Thyroid gland (tissue), 4 donors: ENCODE data around the gene GALNT17. TPM values are rescaled to one million over a fixed set of nuclear protein-coding genes. Genes with fewer than 3 reads are reported as not detected.

Experiments used
- DNase-seq, 2 donors: peaks; one replicate each; pipeline ENCODE4 v3.0.0-alpha.2; 2019
- H3K27ac ChIP-seq, 3 donors: fragments of 200-600 bp; sonication (generic); 1 replicate in 2 of 3; 2 replicates in 1 of 3; pipeline ENCODE4 v1.5.1; 2016 to 2019; ENCODE audit warnings: mild to moderate bottlenecking in 1 of 3, moderate library complexity in 1 of 3
- H3K27me3 ChIP-seq: fragments of 200-600 bp; sonication (generic); one replicate; pipeline ENCODE4 v1.5.1; 2019
- H3K36me3 ChIP-seq, 2 donors: fragments of 200-600 bp; sonication (generic); one replicate each; pipeline ENCODE4 v1.5.1; 2016 to 2019
- H3K4me1 ChIP-seq, 2 donors: fragments of 200-600 bp; sonication (generic); one replicate each; pipeline ENCODE4 v1.5.1; 2017 to 2019
- H3K4me3 ChIP-seq, 3 donors: fragments of 200-600 bp; sonication (generic); replicated peaks in 1 of 3; 1 replicate in 2 of 3; 2 replicates in 1 of 3; pipeline ENCODE4 v1.5.1; 2016; ENCODE audit warnings: mild to moderate bottlenecking in 1 of 3
- H3K9me3 ChIP-seq: fragments of 200-600 bp; sonication (generic); one replicate; pipeline ENCODE4 v1.5.1; 2017
- POLR2A ChIP-seq, 2 donors: fragments of 450-650 bp; IDR thresholded peaks; one replicate each; pipeline ENCODE4 v1.6.1; 2017; ENCODE audit warnings: antibody characterized with exemption in 2 of 2, mild to moderate bottlenecking in 2 of 2, moderate library complexity in 1 of 2
- WGBS, 2 donors: methylation state at CpG; one replicate each; pipeline ENCODE4 v1.1.5; 2017; 5-methylcytosine and 5-hydroxymethylcytosine counted together
- intact Hi-C: fragments of 100-400 bp; cut with DNase I; formaldehyde crosslinking; loops from one replicate; pipeline ENCODE4 v1.15.1; 2023
- total RNA-seq, 4 donors: library from RNA; depleted of rRNA; stranded (reverse); fragments of >200 nt; gene quantifications; one replicate each; pipeline ENCODE4 v1.2.3, GENCODE V29; 2016
- TF ChIP-seq, protein P1 (sequence below), 6 experiments: fragments of 200-600 bp in 3 of 6; fragments of 450-650 bp in 3 of 6; sonication (generic) in 3 of 6; IDR thresholded peaks; one replicate each; pipeline ENCODE4 v1.5.1; 2016 to 2019; ENCODE audit warnings: antibody characterized with exemption in 6 of 6, mild to moderate bottlenecking in 2 of 6, inconsistent platforms in 1 of 6, moderate library complexity in 1 of 6

GALNT17 gene
- total RNA-seq, 4 donors from 2014 or later: 5.8 to 63.8 (median 37.1) TPM

DNA sequence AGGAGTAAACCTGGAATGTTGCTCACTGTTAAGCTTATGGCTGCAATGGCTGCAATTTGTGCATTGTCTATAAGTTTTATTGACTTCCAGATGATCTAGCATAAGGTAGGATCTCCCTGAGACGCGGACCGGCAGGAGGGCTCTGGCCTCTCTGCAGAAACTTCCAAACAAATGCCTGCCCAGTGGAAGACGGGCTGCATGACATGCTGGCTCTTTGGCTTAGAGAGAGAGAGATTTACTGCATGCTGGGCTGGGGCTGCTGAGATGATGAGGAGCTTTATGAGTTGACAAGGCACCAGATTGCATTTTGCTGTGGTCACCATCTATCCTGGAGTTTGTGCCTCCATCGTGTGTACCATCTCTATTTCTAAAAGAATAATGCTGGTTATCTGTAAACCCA lies 193.2 kb downstream of the GALNT17 start:
- DNase-seq: no peak
- intact Hi-C loops: no loop called here
- no peak for TF ChIP-seq POLR2A (IDR thresholded peaks at IDR 0.05)
- TF ChIP-seq, protein P1, sequence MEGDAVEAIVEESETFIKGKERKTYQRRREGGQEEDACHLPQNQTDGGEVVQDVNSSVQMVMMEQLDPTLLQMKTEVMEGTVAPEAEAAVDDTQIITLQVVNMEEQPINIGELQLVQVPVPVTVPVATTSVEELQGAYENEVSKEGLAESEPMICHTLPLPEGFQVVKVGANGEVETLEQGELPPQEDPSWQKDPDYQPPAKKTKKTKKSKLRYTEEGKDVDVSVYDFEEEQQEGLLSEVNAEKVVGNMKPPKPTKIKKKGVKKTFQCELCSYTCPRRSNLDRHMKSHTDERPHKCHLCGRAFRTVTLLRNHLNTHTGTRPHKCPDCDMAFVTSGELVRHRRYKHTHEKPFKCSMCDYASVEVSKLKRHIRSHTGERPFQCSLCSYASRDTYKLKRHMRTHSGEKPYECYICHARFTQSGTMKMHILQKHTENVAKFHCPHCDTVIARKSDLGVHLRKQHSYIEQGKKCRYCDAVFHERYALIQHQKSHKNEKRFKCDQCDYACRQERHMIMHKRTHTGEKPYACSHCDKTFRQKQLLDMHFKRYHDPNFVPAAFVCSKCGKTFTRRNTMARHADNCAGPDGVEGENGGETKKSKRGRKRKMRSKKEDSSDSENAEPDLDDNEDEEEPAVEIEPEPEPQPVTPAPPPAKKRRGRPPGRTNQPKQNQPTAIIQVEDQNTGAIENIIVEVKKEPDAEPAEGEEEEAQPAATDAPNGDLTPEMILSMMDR (IDR thresholded peaks at IDR 0.05): no peak
- Histone ChIP-seq H3K36me3 (no peaks in the 10 kb centered on the region), H3K9me3 (no peaks in the 10 kb centered on the region), H3K27ac (no peak overlapping the region), H3K27me3 (no peaks in the 10 kb centered on the region), H3K4me1 (peaks cover 0 to 5% of the 10 kb centered on the region in 2 donors), H3K4me3 (no peak overlapping the region)
- 84 to 85% methylated on average over 5 of the region's 5 CpGs for WGBS, 2 donors

DNA sequence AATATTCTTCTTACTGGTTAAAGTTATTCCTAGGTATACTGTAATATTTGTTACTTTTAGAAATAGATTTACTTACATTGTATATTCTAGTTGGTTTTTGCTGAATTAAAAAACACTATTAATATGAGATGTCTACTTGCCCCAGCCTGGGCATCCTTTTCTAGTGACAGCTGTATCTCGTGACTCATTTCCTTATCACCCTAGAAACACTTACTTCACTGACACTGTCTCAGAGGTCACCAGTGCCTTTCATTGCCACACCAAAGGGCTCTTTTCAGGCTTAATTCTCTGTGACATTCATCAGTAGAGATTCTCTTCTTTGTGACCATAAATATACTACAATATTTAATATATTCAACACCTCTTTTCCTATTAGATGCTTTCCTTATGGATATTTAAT lies 194.7 kb downstream of the GALNT17 start:
- no peak overlapping the region for H3K27ac ChIP-seq
- TF ChIP-seq, protein P1 (IDR thresholded peaks at IDR 0.05): no peak
- TF ChIP-seq POLR2A (IDR thresholded peaks at IDR 0.05): no peak
- no peaks in the 10 kb centered on the region for H3K36me3 ChIP-seq
- peaks cover 0 to 5% of the 10 kb centered on the region in 2 donors for H3K4me1 ChIP-seq
- no peak for DNase-seq
- H3K4me3 ChIP-seq: no peak overlapping the region
- intact Hi-C loops: no loop called here
- 40 to 93% methylated on average over 1 of the region's 1 CpG for WGBS, 2 donors
- H3K27me3 ChIP-seq: no peaks in the 10 kb centered on the region
- no peaks in the 10 kb centered on the region for H3K9me3 ChIP-seq

DNA sequence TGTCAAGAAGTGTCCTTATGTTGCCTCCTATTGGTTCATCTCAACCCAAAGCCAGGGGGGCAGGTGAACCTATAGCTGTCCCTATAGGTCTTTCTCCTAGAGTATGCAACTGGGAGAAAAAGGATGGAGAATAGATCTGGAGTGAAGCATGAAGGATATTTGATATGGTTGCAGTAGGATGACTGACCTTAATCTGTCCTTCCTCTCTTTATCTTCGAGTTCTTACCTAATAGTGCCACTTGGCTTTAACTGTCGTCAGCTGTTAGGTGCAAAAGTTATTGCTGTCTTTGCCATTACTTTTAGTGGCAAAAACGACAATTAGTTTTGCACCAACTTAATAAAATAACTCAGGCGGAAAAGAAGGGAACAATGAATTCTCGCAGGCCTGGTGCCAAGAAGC lies 196.0 kb downstream of the GALNT17 start:
- Histone ChIP-seq H3K27me3 (no peaks in the 10 kb centered on the region), H3K4me3 (no peak overlapping the region), H3K9me3 (no peaks in the 10 kb centered on the region), H3K27ac (no peak overlapping the region), H3K36me3 (no peaks in the 10 kb centered on the region), H3K4me1 (peaks cover 0 to 5% of the 10 kb centered on the region in 2 donors)
- intact Hi-C loops: no loop called here
- TF ChIP-seq, protein P1 (IDR thresholded peaks at IDR 0.05): no peak
- TF ChIP-seq POLR2A (IDR thresholded peaks at IDR 0.05): no peak
- no peak for DNase-seq
- 46 to 56% methylated on average over 5 of the region's 5 CpGs for WGBS, 2 donors

DNA sequence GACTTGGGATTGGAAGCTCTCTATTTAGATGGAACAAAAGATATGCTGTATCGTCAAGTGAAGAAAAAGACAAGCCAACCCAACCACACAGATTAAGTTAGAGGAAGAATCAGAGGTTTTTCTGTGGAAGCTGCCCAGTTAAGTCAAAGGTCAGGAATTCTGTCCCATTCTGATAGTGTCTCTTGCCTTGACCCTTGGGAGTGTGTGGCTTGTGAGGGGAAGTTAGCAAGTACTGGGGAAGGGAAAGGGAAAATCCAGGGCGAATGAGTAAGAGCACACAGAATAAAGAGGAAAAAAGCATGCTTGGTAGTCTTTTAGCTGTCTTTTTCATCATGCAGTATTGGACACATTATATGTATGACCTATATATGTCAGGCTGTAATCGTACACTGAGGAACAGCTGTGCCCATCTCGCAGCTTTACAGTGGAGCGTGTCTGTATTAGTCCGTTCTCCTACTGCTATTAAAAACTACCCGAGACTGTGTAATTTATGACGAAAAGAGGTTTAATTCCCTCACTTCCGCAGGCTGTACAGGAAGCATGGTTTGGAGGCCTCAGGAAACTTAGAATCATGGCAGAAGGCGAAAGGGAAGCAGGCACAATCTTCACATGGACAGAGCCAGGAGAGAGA lies 197.2 kb downstream of the GALNT17 start:
- WGBS, 2 donors: 74 to 81% methylated on average over 10 of the region's 10 CpGs
- no peak overlapping the region for H3K27ac ChIP-seq
- no peak for DNase-seq
- H3K4me3 ChIP-seq: no peak overlapping the region
- TF ChIP-seq, protein P1 (IDR thresholded peaks at IDR 0.05): no peak
- no peak for TF ChIP-seq POLR2A (IDR thresholded peaks at IDR 0.05)
- H3K27me3 ChIP-seq: no peaks in the 10 kb centered on the region
- H3K36me3 ChIP-seq: no peaks in the 10 kb centered on the region
- no peaks in the 10 kb centered on the region for H3K9me3 ChIP-seq
- H3K4me1 ChIP-seq: peaks cover 0 to 5% of the 10 kb centered on the region in 2 donors
- intact Hi-C loops: no loop called here

DNA sequence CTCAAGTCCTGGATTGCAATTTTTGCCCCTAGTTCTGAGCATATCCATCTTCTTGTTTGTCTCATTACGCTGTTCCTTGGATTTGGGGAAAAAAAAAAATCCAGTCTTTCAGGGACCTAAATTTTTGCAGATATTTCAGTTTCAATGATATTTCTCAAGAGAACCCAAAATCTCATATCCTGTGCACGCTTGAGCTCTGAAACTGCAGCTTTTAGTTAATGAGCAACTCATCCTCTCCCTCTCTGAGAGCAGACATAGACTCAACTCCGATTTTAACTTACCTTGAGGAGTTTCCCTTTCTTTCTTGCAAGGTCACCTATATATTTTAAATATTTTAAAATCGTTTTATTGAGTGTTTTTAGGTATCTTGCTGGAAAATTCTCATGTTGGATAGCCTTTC lies 200.3 kb downstream of the GALNT17 start:
- Histone ChIP-seq H3K4me1 (peaks cover 0 to 5% of the 10 kb centered on the region in 2 donors), H3K9me3 (no peaks in the 10 kb centered on the region), H3K27me3 (no peaks in the 10 kb centered on the region), H3K36me3 (no peaks in the 10 kb centered on the region), H3K27ac (no peak overlapping the region), H3K4me3 (no peak overlapping the region)
- TF ChIP-seq POLR2A (IDR thresholded peaks at IDR 0.05): no peak
- no peak for DNase-seq
- intact Hi-C loops: no loop called here
- 74 to 80% methylated on average over 4 of the region's 4 CpGs for WGBS, 2 donors
